Measurements from ENCODE around the gene NENF. TPM values are rescaled to one million over a fixed set of nuclear protein-coding genes. Genes with fewer than 3 reads are reported as not detected.

The NENF gene
- total and polyA plus RNA-seq, 3 donors from 2014 or later = 33.9 to 54.6 (median 41.6) TPM

- no peaks in the 10 kb centered on the region for H3K36me3 ChIP-seq (ENCODE audit: low read depth, missing control alignments)
- peaks cover 7% of the 10 kb centered on the region for H3K4me1 ChIP-seq
- WGBS, 2 donors = 0 to 1% methylated on average over 20 to 72 of the region's 74 CpGs
- peak; percentile 93 for DNase-seq
- no peaks in the 10 kb centered on the region for H3K9me3 ChIP-seq
- H3K4me3 ChIP-seq = peak within 1 kb of the TSS; percentile 66 to 86
- H3K27ac ChIP-seq = peak within 1 kb of the TSS; percentile 23 to 47
- no peak for TF ChIP-seq POLR2A (IDR thresholded peaks at IDR 0.05)
- TF ChIP-seq CTCF (IDR thresholded peaks at IDR 0.05) = peak in 1 of 3 experiments; percentile 17
- intact Hi-C loops (cut with DNase I; ENCODE audit: low total_unique reads) = no loop called here
- H3K27me3 ChIP-seq = no peaks in the 10 kb centered on the region
Measured at GRCh38 chr1:212414328-212415106, 18.2 kb upstream of the NENF start, which contains the start of gene PACC1. Gene PACC1, minus strand, starts transcription at chr1:212414886. Its CDS starts 129 bp downstream, at chr1:212414757.

GRCh38 chr1:212415107-212415841, 17.4 kb upstream of the NENF start:
- H3K4me3 ChIP-seq = peak overlapping the region; percentile 66 to 86
- no peak for DNase-seq
- no peaks in the 10 kb centered on the region for H3K9me3 ChIP-seq
- H3K4me1 ChIP-seq = peaks cover 7% of the 10 kb centered on the region
- H3K36me3 ChIP-seq (ENCODE audit: low read depth, missing control alignments) = no peaks in the 10 kb centered on the region
- peak overlapping the region in 1 of 2 donors; percentile 47 for H3K27ac ChIP-seq
- TF ChIP-seq POLR2A (IDR thresholded peaks at IDR 0.05) (no peak), CTCF (IDR thresholded peaks at IDR 0.05) (no peak)
- intact Hi-C loops (cut with DNase I; ENCODE audit: low total_unique reads) = no loop called here
- no peaks in the 10 kb centered on the region for H3K27me3 ChIP-seq
- WGBS, 2 donors = 37 to 57% methylated on average over 12 to 13 of the region's 13 CpGs

- no peaks in the 10 kb centered on the region for H3K9me3 ChIP-seq
- TF ChIP-seq CTCF (IDR thresholded peaks at IDR 0.05) = no peak
- TF ChIP-seq POLR2A (IDR thresholded peaks at IDR 0.05) = no peak
Measured at GRCh38 chr1:212421165-212421564, 11.6 kb upstream of the NENF start.

GRCh38 chr1:212423879-212424278, 8.8 kb upstream of the NENF start:
- WGBS, 2 donors = 81 to 82% methylated on average over 3 of the region's 3 CpGs

More at GRCh38 chr1:212421165-212421564, 11.6 kb upstream of the NENF start:
- DNase-seq = no peak
- 77 to 81% methylated on average over 2 of the region's 2 CpGs for WGBS, 2 donors
- Histone ChIP-seq H3K27me3 (no peaks in the 10 kb centered on the region), H3K4me3 (no peak overlapping the region), H3K27ac (no peak overlapping the region), H3K4me1 (no peaks in the 10 kb centered on the region), H3K36me3 (ENCODE audit: low read depth, missing control alignments) (no peaks in the 10 kb centered on the region)
- intact Hi-C loops (cut with DNase I; ENCODE audit: low total_unique reads) = no loop called here

More at GRCh38 chr1:212423879-212424278, 8.8 kb upstream of the NENF start:
- H3K9me3 ChIP-seq = no peaks in the 10 kb centered on the region
- no peaks in the 10 kb centered on the region for H3K4me1 ChIP-seq
- DNase-seq = no peak
- no peak overlapping the region for H3K27ac ChIP-seq
- no peaks in the 10 kb centered on the region for H3K27me3 ChIP-seq
- no peaks in the 10 kb centered on the region for H3K36me3 ChIP-seq (ENCODE audit: low read depth, missing control alignments)
- TF ChIP-seq CTCF (IDR thresholded peaks at IDR 0.05) (no peak), POLR2A (IDR thresholded peaks at IDR 0.05) (no peak)
- no peak overlapping the region for H3K4me3 ChIP-seq
- intact Hi-C loops (cut with DNase I; ENCODE audit: low total_unique reads) = no loop called here
